Keratinocyte (primary cell): Measurements from ENCODE around the gene COX5A. TPM values are rescaled to one million over a fixed set of nuclear protein-coding genes. Genes with fewer than 3 reads are reported as not detected.

Source experiments
- DNase-seq: peaks from one replicate; pipeline ENCODE4 v3.0.0-alpha.2; 2011; ENCODE audit warnings: low read depth, missing footprints, low spot score
- FAIRE-seq: peaks from 2 replicates; lab custom pipeline; 2011; peaks lifted over from hg19 to GRCh38; lab: Jason Lieb, UNC
- H2AFZ ChIP-seq: 2 replicates; pipeline ENCODE4 v1.6.0; 2012; ENCODE audit warnings: low read length, control low read depth, inconsistent platforms; ENCODE audit not compliant: control insufficient read depth
- H3K27ac ChIP-seq: 2 replicates; pipeline ENCODE4 v1.5.1; 2011; ENCODE audit warnings: low read length; ENCODE audit not compliant: control insufficient read depth, insufficient read depth
- H3K27me3 ChIP-seq: 3 replicates; pipeline ENCODE4 v1.6.0; 2011; ENCODE audit warnings: low read length; ENCODE audit not compliant: control insufficient read depth, insufficient read depth; ENCODE audit errors: extremely low read depth
- H3K36me3 ChIP-seq, 2 experiments: 2 replicates in 1 of 2; 3 replicates in 1 of 2; pipeline ENCODE4 v1.5.1; 2011; ENCODE audit warnings: low read length in 2 of 2, mild to moderate bottlenecking in 1 of 2; ENCODE audit not compliant: control insufficient read depth in 2 of 2, insufficient read depth in 2 of 2; ENCODE audit errors: extremely low read depth in 1 of 2
- H3K4me1 ChIP-seq: 3 replicates; pipeline ENCODE4 v1.5.1; 2011; ENCODE audit warnings: low read length; ENCODE audit not compliant: control insufficient read depth, insufficient read depth; ENCODE audit errors: extremely low read depth
- H3K4me2 ChIP-seq: 3 replicates; pipeline ENCODE4 v1.6.0; 2011; ENCODE audit warnings: low read depth, low read length; ENCODE audit not compliant: control insufficient read depth, insufficient read depth; ENCODE audit errors: extremely low read depth
- H3K4me3 ChIP-seq, 3 experiments: fragments of 200-600 bp in 1 of 3; sonication (generic) in 1 of 3; 2 replicates in 2 of 3; 3 replicates in 1 of 3; pipeline ENCODE4 v1.5.1; 2011 to 2016; ENCODE audit warnings: low read length in 3 of 3, mild to moderate bottlenecking in 3 of 3, control low read depth in 2 of 3, inconsistent platforms in 1 of 3, low read depth in 1 of 3, mixed read lengths in 1 of 3, mixed run types in 1 of 3, moderate library complexity in 1 of 3; ENCODE audit not compliant: control insufficient read depth in 2 of 3, insufficient read depth in 2 of 3; ENCODE audit errors: extremely low read depth in 1 of 3
- H3K79me2 ChIP-seq: 2 replicates; pipeline ENCODE4 v1.6.0; 2012; ENCODE audit warnings: low read length; ENCODE audit not compliant: control insufficient read depth, insufficient read depth
- H3K9ac ChIP-seq: 3 replicates; pipeline ENCODE4 v1.6.0; 2011; ENCODE audit warnings: low read length; ENCODE audit not compliant: control insufficient read depth, insufficient read depth; ENCODE audit errors: extremely low read depth
- H3K9me1 ChIP-seq: 3 replicates; pipeline ENCODE4 v1.6.0; 2011; ENCODE audit warnings: low read length; ENCODE audit not compliant: control insufficient read depth, insufficient read depth; ENCODE audit errors: extremely low read depth
- H3K9me3 ChIP-seq: 2 replicates; pipeline ENCODE4 v1.5.1; 2012; ENCODE audit warnings: low read depth, low read length; ENCODE audit not compliant: control insufficient read depth
- H4K20me1 ChIP-seq: 3 replicates; pipeline ENCODE4 v1.6.0; 2011; ENCODE audit warnings: low read length; ENCODE audit not compliant: control insufficient read depth, insufficient read depth; ENCODE audit errors: extremely low read depth
- EZH2 ChIP-seq: IDR thresholded peaks from one replicate; pipeline ENCODE4 v1.6.1; 2012; ENCODE audit warnings: inconsistent platforms, mild to moderate bottlenecking, low read length, moderate library complexity
- dilution Hi-C: fragments of 300-500 bp; cut with MboI; formaldehyde crosslinking; loops from one replicate; pipeline ENCODE4 v1.7.0; 2020; ENCODE audit warnings: low sequenced_read_pairs; ENCODE audit not compliant: extremely low pct_ligation_motif_present
- polyA plus RNA-seq, 5 experiments: library from polyadenylated mRNA; depleted of rRNA in 3 of 5; stranded (reverse) in 3 of 5; stranded (forward) in 1 of 5; unstranded in 1 of 5; fragments of >200 nt; gene quantifications; 1 replicate in 1 of 5; 2 replicates in 3 of 5; 3 replicates in 1 of 5; pipeline versions ENCODE4 v1.2.1 to v1.2.3, GENCODE V29; 2011 to 2012; ENCODE audit warnings: missing spikeins in 2 of 5, low read depth in 1 of 5, low replicate concordance in 1 of 5
- TF ChIP-seq, protein P1 (sequence below), 3 experiments: IDR thresholded peaks in 1 of 3; conservative IDR thresholded peaks in 1 of 3; optimal IDR thresholded peaks in 1 of 3; 2 replicates in 2 of 3; 3 replicates in 1 of 3; pipeline versions ENCODE3 to v1.5.1; 2011; ENCODE audit warnings: low read length in 3 of 3, mild to moderate bottlenecking in 3 of 3, moderate library complexity in 2 of 3, control low read depth in 1 of 3, inconsistent platforms in 1 of 3; ENCODE audit not compliant: insufficient read depth in 2 of 3; ENCODE audit errors: extremely low read depth in 1 of 3

Gene COX5A
- polyA plus RNA-seq, 1 donor (not counting 4 experiments of a cell fraction or from before 2014, with no cell fraction given): 217 TPM

DNA sequence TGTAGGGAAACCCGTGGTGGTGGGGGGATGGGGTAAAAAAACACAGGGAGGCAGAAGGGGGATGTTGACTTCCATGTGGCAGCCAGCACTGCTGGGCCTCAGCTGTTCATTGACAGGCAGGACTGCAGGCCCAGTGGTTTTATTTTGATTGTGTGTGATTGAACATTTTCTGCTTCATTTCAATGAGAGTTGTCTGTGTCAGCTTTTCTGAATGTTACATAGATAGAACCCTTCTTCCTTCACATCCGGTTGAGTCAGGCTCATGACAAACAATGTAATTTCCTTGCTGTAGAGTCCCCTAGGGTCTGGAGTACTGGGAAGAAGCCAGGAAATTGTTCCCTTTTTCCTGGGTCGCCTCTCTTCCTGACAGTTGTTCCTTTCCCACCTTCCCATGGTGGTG, 26.9 kb upstream of the COX5A start:
- dilution Hi-C loops: no loop called here
- DNase-seq: no peak

DNA sequence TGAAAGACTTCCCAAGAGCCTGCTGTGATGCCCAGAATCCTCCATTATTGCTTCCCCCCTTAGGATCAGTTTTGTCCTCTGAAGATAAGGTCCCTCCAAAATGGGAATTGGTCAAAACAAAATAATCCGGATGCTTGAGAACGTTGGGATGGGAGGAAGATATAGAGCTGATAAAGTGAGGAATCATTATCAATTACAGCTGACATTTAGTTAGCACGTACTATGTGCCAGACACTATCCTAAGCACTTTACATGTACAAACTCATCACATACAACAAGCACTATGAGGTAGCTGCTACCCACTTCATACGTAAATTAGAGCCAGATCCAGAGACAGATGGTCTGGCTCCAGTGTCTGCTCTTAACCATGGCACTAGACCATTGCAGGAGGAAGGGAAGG, 25.3 kb upstream of the COX5A start:
- FAIRE-seq (no peak), DNase-seq (no peak)
- Histone ChIP-seq H3K4me3 (no peak overlapping the region), H3K27me3 (peaks cover 19% of the 10 kb centered on the region), H3K4me1 (peaks cover 15% of the 10 kb centered on the region), H3K27ac (no peak overlapping the region), H3K36me3 (no peaks in the 10 kb centered on the region), H2AFZ (no peak overlapping the region), H3K9ac (no peak overlapping the region), H3K9me3 (no peaks in the 10 kb centered on the region), H3K79me2 (no peaks in the 10 kb centered on the region), H3K9me1 (no peaks in the 10 kb centered on the region), H4K20me1 (no peaks in the 10 kb centered on the region), H3K4me2 (no peak overlapping the region)
- TF ChIP-seq, protein P1, sequence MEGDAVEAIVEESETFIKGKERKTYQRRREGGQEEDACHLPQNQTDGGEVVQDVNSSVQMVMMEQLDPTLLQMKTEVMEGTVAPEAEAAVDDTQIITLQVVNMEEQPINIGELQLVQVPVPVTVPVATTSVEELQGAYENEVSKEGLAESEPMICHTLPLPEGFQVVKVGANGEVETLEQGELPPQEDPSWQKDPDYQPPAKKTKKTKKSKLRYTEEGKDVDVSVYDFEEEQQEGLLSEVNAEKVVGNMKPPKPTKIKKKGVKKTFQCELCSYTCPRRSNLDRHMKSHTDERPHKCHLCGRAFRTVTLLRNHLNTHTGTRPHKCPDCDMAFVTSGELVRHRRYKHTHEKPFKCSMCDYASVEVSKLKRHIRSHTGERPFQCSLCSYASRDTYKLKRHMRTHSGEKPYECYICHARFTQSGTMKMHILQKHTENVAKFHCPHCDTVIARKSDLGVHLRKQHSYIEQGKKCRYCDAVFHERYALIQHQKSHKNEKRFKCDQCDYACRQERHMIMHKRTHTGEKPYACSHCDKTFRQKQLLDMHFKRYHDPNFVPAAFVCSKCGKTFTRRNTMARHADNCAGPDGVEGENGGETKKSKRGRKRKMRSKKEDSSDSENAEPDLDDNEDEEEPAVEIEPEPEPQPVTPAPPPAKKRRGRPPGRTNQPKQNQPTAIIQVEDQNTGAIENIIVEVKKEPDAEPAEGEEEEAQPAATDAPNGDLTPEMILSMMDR (optimal IDR thresholded peaks at IDR 0.05 in 1 of 3, IDR thresholded peaks at IDR 0.05 in 1 of 3, conservative IDR thresholded peaks at IDR 0.05 in 1 of 3; ENCODE audit: extremely low read depth in 1 of 3, insufficient read depth in 2 of 3, low read length in 3 of 3): no peak
- no peak for TF ChIP-seq EZH2
- dilution Hi-C loops: no loop called here

More for the DNA sequence above, 26.9 kb upstream of the COX5A start:
- no peak for FAIRE-seq
- Histone ChIP-seq H3K4me1 (peaks cover 15% of the 10 kb centered on the region), H3K4me2 (peak overlapping the region; percentile 1), H3K36me3 (no peaks in the 10 kb centered on the region), H3K9ac (no peak overlapping the region), H2AFZ (no peak overlapping the region), H3K9me1 (no peaks in the 10 kb centered on the region), H3K4me3 (no peak overlapping the region), H4K20me1 (no peaks in the 10 kb centered on the region), H3K9me3 (no peaks in the 10 kb centered on the region), H3K27ac (no peak overlapping the region), H3K79me2 (no peaks in the 10 kb centered on the region), H3K27me3 (peaks cover 3% of the 10 kb centered on the region)
- no peak for TF ChIP-seq EZH2
- TF ChIP-seq, protein P1 (optimal IDR thresholded peaks at IDR 0.05 in 1 of 3, IDR thresholded peaks at IDR 0.05 in 1 of 3, conservative IDR thresholded peaks at IDR 0.05 in 1 of 3; ENCODE audit: extremely low read depth in 1 of 3, insufficient read depth in 2 of 3, low read length in 3 of 3): no peak
